Measurements from ENCODE around the gene KATNAL2. TPM values are rescaled to one million over a fixed set of nuclear protein-coding genes. Genes with fewer than 3 reads are reported as not detected.
A peak's percentile ranks its signal among the peaks of the same experiment; 100 is the strongest.

Gene KATNAL2
- polyA plus RNA-seq, 1 donor (not counting 4 experiments of a cell fraction or from before 2014, with no cell fraction given), result 1.1 TPM

- Histone ChIP-seq H3K27ac (ENCODE audit: control insufficient read depth, insufficient read depth, low read length) (peak within 1 kb of the TSS; percentile 94), H3K27me3 (ENCODE audit: control insufficient read depth, extremely low read depth, insufficient read depth, low read length) (no peaks in the 10 kb centered on the region), H3K36me3 (ENCODE audit: control insufficient read depth in 2 of 2, extremely low read depth in 1 of 2, insufficient read depth in 2 of 2, low read length in 2 of 2) (no peaks in the 10 kb centered on the region), H3K79me2 (ENCODE audit: control insufficient read depth, insufficient read depth, low read length) (peaks cover 46% of the 10 kb centered on the region), H3K9me1 (ENCODE audit: control insufficient read depth, extremely low read depth, insufficient read depth, low read length) (no peaks in the 10 kb centered on the region), H3K4me2 (ENCODE audit: control insufficient read depth, extremely low read depth, insufficient read depth, low read depth, low read length) (peak within 1 kb of the TSS; percentile 100), H3K9ac (ENCODE audit: control insufficient read depth, extremely low read depth, insufficient read depth, low read length) (peak within 1 kb of the TSS; percentile 91), H2AFZ (ENCODE audit: control insufficient read depth, low read length) (peak within 1 kb of the TSS; percentile 99), H4K20me1 (ENCODE audit: control insufficient read depth, extremely low read depth, insufficient read depth, low read length) (peaks cover 4% of the 10 kb centered on the region), H3K4me3 (ENCODE audit: control insufficient read depth in 2 of 3, extremely low read depth in 1 of 3, insufficient read depth in 2 of 3, low read depth in 1 of 3, low read length in 3 of 3) (peak within 1 kb of the TSS; percentile 89 to 97 (median 93)), H3K9me3 (ENCODE audit: control insufficient read depth, low read depth, low read length) (no peaks in the 10 kb centered on the region), H3K4me1 (ENCODE audit: control insufficient read depth, extremely low read depth, insufficient read depth, low read length) (peaks cover 16% of the 10 kb centered on the region)
- TF ChIP-seq EZH2 (IDR thresholded peaks at IDR 0.05; ENCODE audit: low read length) (no peak), CTCF (optimal IDR thresholded peaks at IDR 0.05 in 1 of 3, IDR thresholded peaks at IDR 0.05 in 1 of 3, conservative IDR thresholded peaks at IDR 0.05 in 1 of 3; ENCODE audit: extremely low read depth in 1 of 3, insufficient read depth in 2 of 3, low read length in 3 of 3) (no peak)
- FAIRE-seq, result peak; percentile 23
- DNase-seq (ENCODE audit: low read depth, low spot score), result no peak
- dilution Hi-C loops (cut with MboI; ENCODE audit: extremely low pct_ligation_motif_present, low sequenced_read_pairs), result no loop called here
Observed at GRCh38 chr18:47150029-47150823, 232.8 kb downstream of the KATNAL2 start, which contains the start of gene HDHD2. Gene HDHD2 (minus strand): TSS chr18:47150500. CDS start chr18:47136439, 14,061 bp downstream.

- FAIRE-seq (no peak), DNase-seq (ENCODE audit: low read depth, low spot score) (no peak)
- H3K4me3 ChIP-seq (ENCODE audit: control insufficient read depth in 2 of 3, extremely low read depth in 1 of 3, insufficient read depth in 2 of 3, low read depth in 1 of 3, low read length in 3 of 3), result peak overlapping the region; percentile 89 to 97 (median 93)
- peak overlapping the region; percentile 91 for H3K9ac ChIP-seq (ENCODE audit: control insufficient read depth, extremely low read depth, insufficient read depth, low read length)
- peaks cover 16% of the 10 kb centered on the region for H3K4me1 ChIP-seq (ENCODE audit: control insufficient read depth, extremely low read depth, insufficient read depth, low read length)
- H3K27me3 ChIP-seq (ENCODE audit: control insufficient read depth, extremely low read depth, insufficient read depth, low read length), result no peaks in the 10 kb centered on the region
- dilution Hi-C loops (cut with MboI; ENCODE audit: extremely low pct_ligation_motif_present, low sequenced_read_pairs), result no loop called here
- no peaks in the 10 kb centered on the region for H3K9me3 ChIP-seq (ENCODE audit: control insufficient read depth, low read depth, low read length)
- H3K27ac ChIP-seq (ENCODE audit: control insufficient read depth, insufficient read depth, low read length), result peak overlapping the region; percentile 94
- no peaks in the 10 kb centered on the region for H3K9me1 ChIP-seq (ENCODE audit: control insufficient read depth, extremely low read depth, insufficient read depth, low read length)
- H4K20me1 ChIP-seq (ENCODE audit: control insufficient read depth, extremely low read depth, insufficient read depth, low read length), result peaks cover 4% of the 10 kb centered on the region
- H2AFZ ChIP-seq (ENCODE audit: control insufficient read depth, low read length), result peak overlapping the region; percentile 99
- no peak for TF ChIP-seq EZH2 (IDR thresholded peaks at IDR 0.05; ENCODE audit: low read length)
- H3K4me2 ChIP-seq (ENCODE audit: control insufficient read depth, extremely low read depth, insufficient read depth, low read depth, low read length), result peak overlapping the region; percentile 100
- peaks cover 40% of the 10 kb centered on the region for H3K79me2 ChIP-seq (ENCODE audit: control insufficient read depth, insufficient read depth, low read length)
- no peaks in the 10 kb centered on the region for H3K36me3 ChIP-seq (ENCODE audit: control insufficient read depth in 2 of 2, extremely low read depth in 1 of 2, insufficient read depth in 2 of 2, low read length in 2 of 2)
Observed at GRCh38 chr18:47150824-47151366, 233.5 kb downstream of the KATNAL2 start.
